Heart left ventricle (tissue), 13 donors: ENCODE measurements around the gene ARAP1.

ENCODE experiments used
- CTCF ChIP-seq, 12 donors: fragments of 200-600 bp; sonication (generic) in 4 of 12; IDR thresholded peaks; one replicate each; pipeline versions ENCODE4 v1.5.0 to v1.8.0; 2018 to 2022; ENCODE audit warnings: antibody characterized with exemption in 12 of 12, mild to moderate bottlenecking in 5 of 12
- POLR2A ChIP-seq, 2 donors: fragments of 450-650 bp; IDR thresholded peaks; one replicate each; pipeline ENCODE4 v1.6.1; 2017; ENCODE audit warnings: antibody characterized with exemption in 2 of 2, mild to moderate bottlenecking in 2 of 2, moderate library complexity in 2 of 2
- donor health status: ischemic (EF 13 %, LVEDD 7.1; RV severe dilation, severe dysfunction).
- donor health status: DM: no; HTN: yes; CAD: no.
- donor health status: DM: no; HTN: no; CAD: no.
- donor health status: ischemic (EF 25% LVEDD 6.9; RV normal size, moderate dysfunction).
- donor health status: ischemic (EF 25% LVEDD 5.7; RV mildly dilated, moderate dysfunction).
- donor health status: ischemic (EF 35%, LVEDD 5.7; RV mildly dilated, moderate dysfunction).
- donor health status: nonischemic (EF 11% LVEDD 7.7; RV severe dilation, severe dysfunction).
- donor health status: DM: yes; HTN: yes; CAD: no.
- donor health status: PGD.
- donor health status: ischemic (EF 29% LVEDD 5.4; RV normal size, mild dysfunction).
- donor health status: nonischemic (EF 23%, LVEDD 6.1; RV moderate dilation, normal function).

DNA sequence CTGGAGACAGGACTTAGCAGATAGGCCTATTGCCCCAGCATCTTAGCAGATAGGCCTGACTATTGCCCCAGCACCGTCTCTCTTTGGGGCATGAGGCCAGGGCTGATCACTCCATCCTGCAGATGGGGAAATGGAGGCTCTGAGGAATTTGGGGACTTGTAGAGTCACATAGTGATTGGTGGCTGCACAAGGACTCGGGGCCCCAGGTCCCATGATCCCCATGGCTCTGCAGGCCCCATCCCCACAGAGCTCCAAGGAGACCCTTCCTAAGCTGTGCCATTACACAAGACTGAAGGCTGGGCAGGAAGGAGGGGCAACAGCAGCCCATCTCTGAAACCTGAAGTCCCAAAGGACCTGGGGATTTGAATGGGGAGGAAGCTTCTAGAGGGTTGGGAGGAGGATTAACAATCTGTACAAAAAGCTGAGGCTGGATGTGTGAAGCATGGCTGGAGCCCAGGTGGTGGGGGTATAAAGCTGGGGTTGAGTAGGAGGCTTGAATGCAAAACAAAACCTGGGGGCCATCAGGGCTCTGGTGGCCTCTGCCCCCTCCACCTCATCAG, 1.6 kb downstream of the ARAP1 start:
- TF ChIP-seq POLR2A (IDR thresholded peaks at IDR 0.05) (no peak), CTCF (IDR thresholded peaks at IDR 0.05) (no peak)
